Omental fat pad (tissue), 4 donors: ENCODE data around the gene C2CD2. TPM values are rescaled to one million over a fixed set of nuclear protein-coding genes. Genes with fewer than 3 reads are reported as not detected.

ENCODE experiments used
- ATAC-seq: fragments of 150-250 bp; one replicate; pipeline ENCODE4 v1.9.1; 2016; ENCODE audit warnings: mild to moderate bottlenecking, moderate library complexity; ENCODE audit not compliant: low FRiP score
- DNase-seq: peaks from one replicate; pipeline ENCODE4 v3.0.0-alpha.2; 2019; ENCODE audit warnings: low spot score
- total RNA-seq, 4 donors: library from RNA; depleted of rRNA; stranded (reverse); fragments of >200 nt; gene quantifications; one replicate each; pipeline ENCODE4 v1.1.0, GENCODE V29; 2016
- TF ChIP-seq, protein P1 (sequence below), 3 donors: fragments of 450-650 bp; IDR thresholded peaks; one replicate each; pipeline ENCODE4 v1.5.1; 2016 to 2017; ENCODE audit warnings: antibody characterized with exemption in 3 of 3, mild to moderate bottlenecking in 3 of 3, moderate library complexity in 2 of 3

Gene C2CD2
- total RNA-seq, 4 donors from 2014 or later, result 57.7 to 264 (median 96.4) TPM

DNA sequence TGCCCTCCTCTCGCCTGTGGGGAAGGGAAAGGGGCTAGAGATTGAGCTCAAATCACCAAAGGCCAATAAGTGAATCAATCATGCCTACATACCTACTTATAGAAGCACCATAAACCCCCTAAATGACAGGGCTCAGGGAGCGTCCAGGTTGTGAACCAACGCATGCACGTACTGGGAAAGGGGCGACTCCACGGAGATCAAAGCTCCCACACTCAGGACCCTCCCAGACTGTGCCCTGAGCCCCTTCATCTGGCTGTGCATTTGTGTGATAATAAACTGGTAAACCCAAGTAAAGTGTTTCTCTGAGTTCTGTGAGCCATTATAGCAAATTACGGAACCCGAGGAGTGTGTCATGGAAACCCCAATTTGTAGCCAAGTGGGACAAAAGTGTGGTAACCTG is 50.9 kb downstream of the C2CD2 start:
- DNase-seq (no peak), ATAC-seq (no peak)
- TF ChIP-seq, protein P1, sequence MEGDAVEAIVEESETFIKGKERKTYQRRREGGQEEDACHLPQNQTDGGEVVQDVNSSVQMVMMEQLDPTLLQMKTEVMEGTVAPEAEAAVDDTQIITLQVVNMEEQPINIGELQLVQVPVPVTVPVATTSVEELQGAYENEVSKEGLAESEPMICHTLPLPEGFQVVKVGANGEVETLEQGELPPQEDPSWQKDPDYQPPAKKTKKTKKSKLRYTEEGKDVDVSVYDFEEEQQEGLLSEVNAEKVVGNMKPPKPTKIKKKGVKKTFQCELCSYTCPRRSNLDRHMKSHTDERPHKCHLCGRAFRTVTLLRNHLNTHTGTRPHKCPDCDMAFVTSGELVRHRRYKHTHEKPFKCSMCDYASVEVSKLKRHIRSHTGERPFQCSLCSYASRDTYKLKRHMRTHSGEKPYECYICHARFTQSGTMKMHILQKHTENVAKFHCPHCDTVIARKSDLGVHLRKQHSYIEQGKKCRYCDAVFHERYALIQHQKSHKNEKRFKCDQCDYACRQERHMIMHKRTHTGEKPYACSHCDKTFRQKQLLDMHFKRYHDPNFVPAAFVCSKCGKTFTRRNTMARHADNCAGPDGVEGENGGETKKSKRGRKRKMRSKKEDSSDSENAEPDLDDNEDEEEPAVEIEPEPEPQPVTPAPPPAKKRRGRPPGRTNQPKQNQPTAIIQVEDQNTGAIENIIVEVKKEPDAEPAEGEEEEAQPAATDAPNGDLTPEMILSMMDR (IDR thresholded peaks at IDR 0.05), result no peak

DNA sequence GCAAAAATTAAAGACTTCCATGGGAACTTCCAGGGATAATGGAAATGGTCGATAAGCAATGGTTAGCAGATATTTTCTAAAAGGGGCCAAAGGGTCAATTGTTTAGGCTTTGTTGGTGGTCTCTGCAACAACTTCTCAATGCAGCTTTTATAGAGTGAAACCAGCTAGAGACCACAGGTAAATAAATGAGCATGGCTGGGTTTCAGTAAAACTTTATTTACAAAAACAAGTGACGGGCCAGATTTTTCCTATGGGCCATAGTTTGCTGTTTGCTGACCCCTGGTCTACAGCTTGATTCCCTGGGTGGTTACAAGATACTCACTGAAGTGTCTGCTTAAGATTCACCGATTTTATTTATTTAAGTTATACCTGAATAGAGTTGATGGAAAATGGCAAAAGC is 52.0 kb downstream of the C2CD2 start:
- TF ChIP-seq, protein P1 (IDR thresholded peaks at IDR 0.05), result no peak
- ATAC-seq (no peak), DNase-seq (no peak)

DNA sequence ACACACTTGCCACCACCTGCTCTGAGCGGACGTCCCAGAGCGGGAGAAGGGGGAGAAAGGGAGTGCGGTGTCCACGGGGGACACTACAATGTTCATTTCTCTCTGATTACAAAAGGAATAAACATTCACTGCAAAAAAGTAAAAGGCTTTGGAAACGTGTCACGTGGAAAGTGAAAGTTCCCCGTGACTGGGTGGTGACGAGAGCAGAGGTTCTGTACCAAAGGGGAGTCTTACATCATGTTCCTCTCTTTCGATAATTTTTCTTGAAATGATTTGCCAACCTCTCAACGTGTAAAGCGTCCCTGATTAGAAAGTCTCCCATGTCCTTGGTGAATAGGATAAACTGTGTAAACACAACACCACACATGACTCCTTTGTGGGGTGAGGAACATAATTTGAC is 52.7 kb downstream of the C2CD2 start:
- no peak for DNase-seq
- ATAC-seq, result peak; percentile 7
- TF ChIP-seq, protein P1 (IDR thresholded peaks at IDR 0.05), result no peak

DNA sequence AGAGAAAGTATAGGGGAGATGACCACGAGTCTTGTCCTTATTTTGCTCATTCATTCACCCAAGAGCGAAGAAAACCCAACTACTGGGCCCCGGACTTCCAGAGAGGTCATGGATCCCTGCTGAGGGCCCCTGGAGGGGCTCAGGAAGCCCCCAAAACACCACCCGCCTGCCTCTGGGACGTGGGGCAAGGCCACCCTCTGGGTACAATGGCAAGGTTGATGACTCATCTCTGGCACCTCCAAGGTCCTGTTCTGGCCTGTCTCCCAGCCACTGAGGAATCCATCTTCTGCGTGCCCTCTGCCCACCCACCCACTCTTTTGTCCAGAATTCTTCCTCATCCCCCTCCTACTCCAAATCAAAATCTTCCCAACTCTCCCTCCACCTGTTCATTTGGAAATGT is 53.4 kb downstream of the C2CD2 start:
- DNase-seq, result no peak
- ATAC-seq, result no peak
- TF ChIP-seq, protein P1 (IDR thresholded peaks at IDR 0.05), result no peak

DNA sequence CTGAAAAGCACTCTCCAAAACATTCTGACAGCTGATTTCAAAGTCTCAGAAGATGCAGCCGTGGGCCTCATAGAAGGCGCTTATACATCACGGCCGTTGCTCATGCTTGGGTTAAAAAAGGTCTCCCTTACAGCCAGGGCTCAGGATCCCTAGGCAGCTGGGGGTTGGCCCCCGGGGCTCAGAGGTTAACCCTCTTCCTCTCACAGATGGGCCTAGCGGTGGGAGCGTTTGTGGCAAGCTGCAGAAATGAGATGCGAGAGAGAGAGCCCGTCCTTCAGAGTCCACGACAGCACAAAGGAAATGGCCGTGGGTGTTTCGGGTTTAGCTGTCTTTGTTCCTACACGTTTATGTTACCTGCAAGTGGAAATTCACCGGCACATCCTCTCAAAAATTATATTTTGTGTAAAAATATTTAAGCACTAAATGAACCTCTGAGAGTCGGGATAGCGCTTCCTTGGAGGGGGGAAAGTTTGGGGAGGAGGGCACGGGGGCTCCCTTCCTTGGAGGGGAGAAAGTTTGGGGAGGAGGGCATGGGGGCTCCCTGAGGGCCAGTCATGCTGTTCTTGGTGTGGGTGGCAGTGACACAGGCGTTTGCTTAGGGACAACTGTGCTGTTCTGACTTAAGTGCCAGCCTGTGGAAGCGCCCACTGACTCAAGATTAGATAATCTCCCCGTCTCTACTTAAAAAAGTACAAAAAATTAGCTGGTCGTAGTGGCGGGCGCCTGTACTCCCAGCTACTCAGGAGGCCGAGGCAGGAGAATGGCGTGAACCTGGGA is 54.2 kb downstream of the C2CD2 start:
- DNase-seq (no peak), ATAC-seq (no peak)
- TF ChIP-seq, protein P1 (IDR thresholded peaks at IDR 0.05), result no peak

DNA sequence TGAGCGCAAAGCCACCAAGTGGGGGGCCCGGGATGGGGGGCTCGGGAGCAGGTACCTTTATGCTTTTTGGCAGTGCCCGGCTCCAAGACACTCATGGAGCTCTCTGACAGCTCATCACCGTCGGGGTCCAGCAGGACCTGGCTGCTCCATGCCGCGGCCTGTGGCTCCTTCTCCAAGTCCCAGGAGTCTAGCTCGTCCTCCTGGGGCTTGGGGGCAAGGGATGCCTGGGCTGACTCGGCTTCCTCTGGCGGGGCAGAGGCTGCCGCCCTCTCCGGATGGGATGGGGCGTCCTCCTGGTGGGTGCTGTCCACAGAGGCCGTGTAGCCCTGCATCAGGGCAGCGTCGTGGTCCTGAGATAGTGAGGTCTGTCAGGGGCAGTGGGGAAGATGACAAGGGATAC is 54.8 kb downstream of the C2CD2 start:
- TF ChIP-seq, protein P1 (IDR thresholded peaks at IDR 0.05), result no peak
- no peak for ATAC-seq
- no peak for DNase-seq

DNA sequence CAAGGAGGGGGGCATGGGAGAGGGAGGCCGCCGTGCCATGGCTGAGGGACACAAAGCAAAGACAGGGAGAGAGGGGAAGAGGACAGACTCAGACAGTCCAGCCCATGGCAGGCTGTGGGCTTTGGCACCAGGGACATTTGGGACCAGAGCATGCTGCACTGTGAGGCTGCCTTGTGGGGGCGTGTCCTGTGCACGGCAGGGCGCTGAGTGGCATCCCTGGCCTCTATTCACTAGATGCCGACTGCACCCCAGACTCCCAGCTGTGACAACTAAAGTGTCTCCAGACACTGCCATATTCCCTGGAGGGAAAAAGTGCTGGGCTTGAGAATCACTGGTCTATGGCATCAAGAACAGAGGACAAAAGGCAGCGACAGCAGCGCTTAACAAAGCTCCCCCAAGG is 56.1 kb downstream of the C2CD2 start:
- ATAC-seq, result peak; percentile 41
- DNase-seq, result no peak

More for the DNA sequence above, 56.1 kb downstream of the C2CD2 start:
- TF ChIP-seq, protein P1 (IDR thresholded peaks at IDR 0.05), result no peak
